GM12878 (cell line): ENCODE measurements around the gene MYH7.

ENCODE experiments used
- ASH2L ChIP-seq: fragments of 300-600, 200-600 bp; sonication (generic); IDR thresholded peaks from 2 replicates; pipeline ENCODE4 v1.6.1; 2017; ENCODE audit warnings: low read depth, mild to moderate bottlenecking, borderline replicate concordance
- CHD2 ChIP-seq: IDR thresholded peaks from 2 replicates; pipeline ENCODE4 v1.6.1; 2011; ENCODE audit warnings: low read depth, low read length, improper control_type of control experiment, borderline replicate concordance
- CTCF ChIP-seq, 3 experiments: IDR thresholded peaks in 2 of 3; conservative IDR thresholded peaks in 1 of 3; 2 replicates each; pipeline ENCODE4 v1.5.1; 2011; ENCODE audit warnings: low read depth in 3 of 3, low read length in 3 of 3, mild to moderate bottlenecking in 3 of 3, control low read depth in 2 of 3, moderate library complexity in 2 of 3, inconsistent platforms in 1 of 3, mixed read lengths in 1 of 3; ENCODE audit not compliant: control insufficient read depth in 2 of 3, insufficient read depth in 1 of 3; ENCODE audit errors: extremely low read depth in 1 of 3
- POLR2A ChIP-seq: IDR thresholded peaks from 2 replicates; pipeline ENCODE4 v1.6.1; 2011; ENCODE audit warnings: low read depth, mild to moderate bottlenecking, low read length
- ZNF217 ChIP-seq: fragments of 450-650 bp; IDR thresholded peaks from 2 replicates; pipeline ENCODE4 v1.6.1; 2017; ENCODE audit warnings: antibody characterized with exemption, mild to moderate bottlenecking
- TF ChIP-seq, protein P1 (sequence below): fragments of 450-650 bp; conservative IDR thresholded peaks from 2 replicates; pipeline ENCODE4 v1.6.1; 2017; ENCODE audit warnings: mild to moderate bottlenecking, moderate library complexity

DNA sequence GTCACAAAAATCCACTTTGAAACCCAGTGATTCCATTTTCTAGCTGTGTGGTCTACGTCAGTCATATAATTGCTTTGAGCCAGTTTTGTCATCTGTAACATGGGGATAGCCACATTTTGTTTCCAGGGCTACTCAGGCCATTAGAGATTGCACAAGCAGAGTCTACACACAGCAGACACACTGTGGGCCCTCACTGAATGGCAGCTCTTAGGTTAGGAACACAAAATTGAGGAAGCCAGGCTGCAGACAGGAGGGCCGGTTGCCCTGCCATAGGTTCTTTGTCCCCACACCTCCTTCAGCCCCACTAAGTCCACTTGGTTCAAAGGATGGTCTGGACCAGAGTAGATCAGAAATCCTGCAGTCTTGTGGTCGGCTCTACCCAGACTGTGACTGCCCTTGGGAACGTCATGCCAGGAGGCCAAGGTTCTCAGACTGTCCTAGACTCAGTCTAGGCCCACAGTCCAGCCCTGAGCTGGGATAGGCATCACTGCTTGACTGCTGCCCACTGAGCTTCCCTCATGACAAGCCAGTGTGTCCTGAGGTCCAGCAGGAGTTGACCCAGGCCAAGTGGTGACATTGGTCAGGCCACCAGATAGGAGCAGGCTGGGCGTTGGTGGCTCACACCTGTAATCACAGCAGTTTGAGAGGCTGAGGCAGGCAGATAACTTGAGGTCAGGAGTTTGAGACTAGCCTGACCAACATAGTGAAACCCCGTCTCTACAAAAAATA is 3.8 kb upstream of the MYH7 start:
- TF ChIP-seq, protein P1, sequence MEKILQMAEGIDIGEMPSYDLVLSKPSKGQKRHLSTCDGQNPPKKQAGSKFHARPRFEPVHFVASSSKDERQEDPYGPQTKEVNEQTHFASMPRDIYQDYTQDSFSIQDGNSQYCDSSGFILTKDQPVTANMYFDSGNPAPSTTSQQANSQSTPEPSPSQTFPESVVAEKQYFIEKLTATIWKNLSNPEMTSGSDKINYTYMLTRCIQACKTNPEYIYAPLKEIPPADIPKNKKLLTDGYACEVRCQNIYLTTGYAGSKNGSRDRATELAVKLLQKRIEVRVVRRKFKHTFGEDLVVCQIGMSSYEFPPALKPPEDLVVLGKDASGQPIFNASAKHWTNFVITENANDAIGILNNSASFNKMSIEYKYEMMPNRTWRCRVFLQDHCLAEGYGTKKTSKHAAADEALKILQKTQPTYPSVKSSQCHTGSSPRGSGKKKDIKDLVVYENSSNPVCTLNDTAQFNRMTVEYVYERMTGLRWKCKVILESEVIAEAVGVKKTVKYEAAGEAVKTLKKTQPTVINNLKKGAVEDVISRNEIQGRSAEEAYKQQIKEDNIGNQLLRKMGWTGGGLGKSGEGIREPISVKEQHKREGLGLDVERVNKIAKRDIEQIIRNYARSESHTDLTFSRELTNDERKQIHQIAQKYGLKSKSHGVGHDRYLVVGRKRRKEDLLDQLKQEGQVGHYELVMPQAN, result no peak
- TF ChIP-seq CTCF (IDR thresholded peaks at IDR 0.05 in 2 of 3, conservative IDR thresholded peaks at IDR 0.05 in 1 of 3; ENCODE audit: control insufficient read depth in 2 of 3, extremely low read depth in 1 of 3, insufficient read depth in 1 of 3, low read depth in 3 of 3, low read length in 3 of 3) (no peak), ASH2L (no peak), CHD2 (no peak), ZNF217 (no peak), POLR2A (no peak)
